Glomerular endothelial cell (primary cell): ENCODE measurements around the gene SPOCK2. TPM values are rescaled to one million over a fixed set of nuclear protein-coding genes. Genes with fewer than 3 reads are reported as not detected.
A peak's percentile ranks its signal among the peaks of the same experiment; 100 is the strongest.
"Not testable (repeated sequence)": the region's sequence is repeated elsewhere in the genome, so short reads cannot be mapped to it uniquely, and the experiment has no call there.

Experiments used
- DNase-seq: peaks from one replicate; pipeline ENCODE4 v3.0.0-alpha.2; 2011; ENCODE audit warnings: low read depth, low spot score; ENCODE audit errors: extremely low read depth
- total RNA-seq: library from RNA; depleted of rRNA; stranded (reverse); fragments of >200 nt; gene quantifications from 2 replicates; pipeline ENCODE4 v1.2.3, GENCODE V29; 2015

The SPOCK2 gene
- total RNA-seq, 1 donor from 2014 or later: 0.41 TPM

- DNase-seq: no peak
Observed at GRCh38 chr10:72108830-72109635, 20.7 kb upstream of the SPOCK2 start.

GRCh38 chr10:72108004-72108370 lies 19.6 kb upstream of the SPOCK2 start:
- DNase-seq: not testable (repeated sequence)

- DNase-seq: no peak
Observed at GRCh38 chr10:72107325-72108003, 19.1 kb upstream of the SPOCK2 start.

GRCh38 chr10:72106896-72107295 lies 18.5 kb upstream of the SPOCK2 start:
- DNase-seq: no peak

- no peak for DNase-seq
Observed at GRCh38 chr10:72106154-72106849, 18.0 kb upstream of the SPOCK2 start.

GRCh38 chr10:72105710-72106109 lies 17.4 kb upstream of the SPOCK2 start:
- no peak for DNase-seq

- no peak for DNase-seq
Observed at GRCh38 chr10:72105098-72105475, 16.7 kb upstream of the SPOCK2 start.

- no peak for DNase-seq
Observed at GRCh38 chr10:72104472-72105097, 16.2 kb upstream of the SPOCK2 start.

GRCh38 chr10:72099600-72099921 lies 11.2 kb upstream of the SPOCK2 start:
- no peak for DNase-seq

GRCh38 chr10:72098836-72099599 lies 10.7 kb upstream of the SPOCK2 start:
- DNase-seq: no peak

- no peak for DNase-seq
Observed at GRCh38 chr10:72098301-72098835, 10.0 kb upstream of the SPOCK2 start.

- DNase-seq: peak; percentile 42
Observed at GRCh38 chr10:72097448-72098300, 9.3 kb upstream of the SPOCK2 start.

- DNase-seq: no peak
Observed at GRCh38 chr10:72096115-72097000, 8.0 kb upstream of the SPOCK2 start.

GRCh38 chr10:72095195-72095594 lies 6.8 kb upstream of the SPOCK2 start:
- no peak for DNase-seq

- DNase-seq: no peak
Observed at GRCh38 chr10:72094574-72094973, 6.2 kb upstream of the SPOCK2 start.

- DNase-seq: no peak
Observed at GRCh38 chr10:72093450-72093849, 5.1 kb upstream of the SPOCK2 start.

GRCh38 chr10:72092987-72093386 lies 4.6 kb upstream of the SPOCK2 start:
- no peak for DNase-seq

- no peak for DNase-seq
Observed at GRCh38 chr10:72092171-72092924, 4.0 kb upstream of the SPOCK2 start.
